ENCODE data around the gene CITED4. TPM values are rescaled to one million over a fixed set of nuclear protein-coding genes. Genes with fewer than 3 reads are reported as not detected.

Gene CITED4
- total and polyA plus RNA-seq, 2 donors (not counting 3 experiments of a cell fraction or from before 2014, with no cell fraction given): 3.8 to 11.3 TPM

DNA sequence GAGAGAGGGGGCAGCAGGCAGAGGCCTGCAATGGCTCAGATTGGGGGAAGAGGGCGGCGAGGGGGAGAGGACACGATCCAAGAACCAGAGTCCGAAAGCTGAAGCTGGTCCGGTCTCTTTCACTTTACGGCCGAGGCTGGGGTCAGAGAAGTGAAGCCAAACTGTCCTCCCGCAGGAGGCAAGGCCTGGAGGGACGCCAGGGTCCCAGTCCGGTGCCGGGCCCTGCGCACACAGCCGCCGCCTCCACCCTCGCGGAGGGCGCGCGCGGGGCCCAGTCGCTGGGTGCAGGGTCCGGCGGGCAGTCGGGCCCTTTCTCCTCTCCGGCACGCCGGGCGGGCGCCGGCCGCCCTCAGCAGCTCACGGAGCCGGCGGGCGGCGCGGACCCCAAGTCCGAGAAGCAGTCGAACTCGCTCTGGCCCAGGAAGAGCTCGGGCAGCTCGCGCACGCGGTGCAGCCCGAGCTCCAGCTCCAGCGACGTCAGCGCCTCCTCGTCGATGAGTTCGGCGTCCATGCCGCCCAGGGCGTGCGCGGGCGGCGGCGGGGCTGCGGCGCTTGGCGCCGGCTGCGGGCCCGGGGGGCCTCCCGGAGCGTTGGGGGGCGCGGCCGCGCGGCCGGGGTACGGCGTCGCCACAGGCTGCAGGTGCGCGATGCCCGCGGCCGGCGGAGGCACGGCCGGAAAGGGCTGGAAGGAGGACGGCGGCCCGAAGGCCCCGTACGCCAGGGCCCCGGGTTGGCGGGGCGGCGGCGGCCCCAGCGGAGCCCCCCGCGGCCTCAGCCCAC, 749 bp downstream of the CITED4 start:
- intact Hi-C loops (cut with micrococcal nuclease): loop anchor here (1.0 kb wide), 2 partner anchors 14 to 88 kb away; no protein-coding TSS in a partner anchor

More for the DNA sequence above, 749 bp downstream of the CITED4 start:
- peak overlapping the region; percentile 39 for H3K9ac ChIP-seq (replicated peaks; ENCODE audit: extremely low read depth, insufficient read depth, low read length)
- peak; percentile 9 for TF ChIP-seq POLR2A (IDR thresholded peaks at IDR 0.05; ENCODE audit: low read depth, low read length)
- TF ChIP-seq CTCF (IDR thresholded peaks at IDR 0.05; ENCODE audit: extremely low read depth in 1 of 2, insufficient read depth in 1 of 2, low read depth in 1 of 2, low read length in 2 of 2): no peak
- TF ChIP-seq MAX (IDR thresholded peaks at IDR 0.05; ENCODE audit: insufficient read depth, insufficient read length): peak; percentile 9
- TF ChIP-seq JUN (IDR thresholded peaks at IDR 0.05; ENCODE audit: borderline replicate concordance, insufficient read depth, insufficient read length, low read depth): no peak
- TF ChIP-seq EZH2 (IDR thresholded peaks at IDR 0.05; ENCODE audit: borderline replicate concordance, low read depth, low read length, severe bottlenecking): no peak
- H2AFZ ChIP-seq (ENCODE audit: low read depth, low read length): peak overlapping the region; percentile 87
- peak overlapping the region; percentile 62 for H3K4me2 ChIP-seq (ENCODE audit: insufficient read depth, low read length)
- H3K79me2 ChIP-seq (ENCODE audit: control insufficient read depth, insufficient read depth, low read length): no peaks in the 10 kb centered on the region
- H3K4me1 ChIP-seq (ENCODE audit: control insufficient read depth, extremely low read depth, insufficient read depth, low read length): peaks cover 10% of the 10 kb centered on the region
- dilution Hi-C loops (cut with MboI; ENCODE audit: extremely low pct_ligation_motif_present, low sequenced_read_pairs): no loop called here
- peak overlapping the region; percentile 39 to 52 (median 47) for H3K4me3 ChIP-seq (replicated peaks in 1 of 3; ENCODE audit: insufficient read depth in 1 of 3, low read depth in 1 of 3, low read length in 3 of 3)
- no peaks in the 10 kb centered on the region for H3K9me1 ChIP-seq (replicated peaks; ENCODE audit: control insufficient read depth, extremely low read depth, insufficient read depth, low read length)
- ChIA-PET POLR2A (interaction anchor here (0.5 to 2.5 kb wide), 7 partner anchors 11 to 96 kb away, joined by 3 to 27 read pairs (median 7); no protein-coding TSS in a partner anchor), CTCF (interaction anchor here (0.6 to 23.4 kb wide), 12 partner anchors 8 to 141 kb away, joined by 3 to 898 read pairs (median 7); no protein-coding TSS in a partner anchor)
- no peaks in the 10 kb centered on the region for H3K36me3 ChIP-seq (ENCODE audit: control insufficient read depth in 2 of 2, extremely low read depth in 1 of 2, insufficient read depth in 2 of 2, low read length in 2 of 2)
- FAIRE-seq (no peak), DNase-seq (ENCODE audit: low read depth, low spot score) (no peak)
- TSS peak; percentile 63 for BruUV-seq (replicated peaks)
- no peaks in the 10 kb centered on the region for H3K27me3 ChIP-seq (ENCODE audit: control insufficient read depth in 2 of 2, insufficient read depth in 2 of 2, low read length in 2 of 2)
- no peaks in the 10 kb centered on the region for H4K20me1 ChIP-seq (replicated peaks; ENCODE audit: control insufficient read depth, extremely low read depth, insufficient read depth, low read length)
- no peaks in the 10 kb centered on the region for H3K9me3 ChIP-seq (replicated peaks; ENCODE audit: control insufficient read depth, insufficient read depth, low read length)
- peak overlapping the region; percentile 4 for H3K27ac ChIP-seq (ENCODE audit: insufficient read depth, low read depth, low read length)
